GM23338 (cell line): ENCODE measurements around the gene SERPINA1. TPM values are rescaled to one million over a fixed set of nuclear protein-coding genes. Genes with fewer than 3 reads are reported as not detected.

Source experiments
- ATAC-seq: fragments of 200-7000 bp; cut with Tn5 transposase; 3 replicates; pipeline ENCODE4 v1.9.1; 2020
- DNase-seq: peaks from one replicate; pipeline ENCODE4 v3.0.0-alpha.2; 2015; ENCODE audit warnings: low spot score
- H2AFZ ChIP-seq: fragments of 200-600 bp; sonication (generic); 2 replicates; pipeline ENCODE4 v1.8.0; 2016; ENCODE audit warnings: antibody characterized with exemption, mild to moderate bottlenecking, moderate library complexity
- H3F3A ChIP-seq: fragments of 200-600 bp; sonication (generic); replicated peaks from 2 replicates; pipeline ENCODE4 v1.8.0; 2017; ENCODE audit warnings: antibody characterized with exemption, mixed run types, low read depth
- H3K27ac ChIP-seq: fragments of 200-600 bp; sonication (generic); 2 replicates; pipeline ENCODE4 v1.6.1; 2016; ENCODE audit warnings: low read depth
- H3K27me3 ChIP-seq: fragments of 200-600 bp; sonication (generic); 2 replicates; pipeline ENCODE4 v1.8.0; 2016; ENCODE audit warnings: mild to moderate bottlenecking, mixed run types, moderate library complexity; ENCODE audit not compliant: insufficient read depth
- H3K36me3 ChIP-seq: fragments of 200-600 bp; sonication (generic); 2 replicates; pipeline ENCODE4 v1.8.0; 2016; ENCODE audit warnings: mild to moderate bottlenecking; ENCODE audit not compliant: insufficient read depth
- H3K4me1 ChIP-seq: fragments of 200-600 bp; sonication (generic); 2 replicates; pipeline ENCODE4 v1.8.0; 2016; ENCODE audit warnings: mild to moderate bottlenecking, moderate library complexity; ENCODE audit not compliant: insufficient read depth
- H3K4me2 ChIP-seq: fragments of 200-600 bp; sonication (generic); 2 replicates; pipeline ENCODE4 v1.7.1; 2017; ENCODE audit warnings: mixed run types
- H3K4me3 ChIP-seq: fragments of 200-600 bp; sonication (generic); 2 replicates; pipeline ENCODE4 v1.6.1; 2016; ENCODE audit warnings: mixed run types
- H3K79me2 ChIP-seq: fragments of 200-600 bp; sonication (generic); replicated peaks from 2 replicates; pipeline ENCODE4 v1.8.0; 2017; ENCODE audit warnings: mild to moderate bottlenecking; ENCODE audit not compliant: insufficient read depth
- H3K9me2 ChIP-seq: fragments of 200-600 bp; sonication (generic); 2 replicates; pipeline ENCODE4 v1.8.0; 2017; ENCODE audit not compliant: insufficient read depth
- H4K20me1 ChIP-seq: fragments of 200-600 bp; sonication (generic); replicated peaks from 2 replicates; pipeline ENCODE4 v1.8.0; 2017; ENCODE audit warnings: mild to moderate bottlenecking; ENCODE audit not compliant: insufficient read depth
- H3K27ac Mint-ChIP-seq: 2 replicates; pipeline ENCODE4 v1.8.0; 2020; ENCODE audit warnings: inconsistent platforms, mild to moderate bottlenecking, moderate library complexity, mixed read lengths
- H3K27me3 Mint-ChIP-seq: 3 replicates; pipeline ENCODE4 v1.8.0; 2022; ENCODE audit warnings: low read depth, mild to moderate bottlenecking, moderate library complexity, mixed read lengths, inconsistent platforms; ENCODE audit not compliant: insufficient read depth, poor library complexity
- H3K36me3 Mint-ChIP-seq: 3 replicates; pipeline ENCODE4 v1.8.0; 2021; ENCODE audit warnings: low read depth, mild to moderate bottlenecking, inconsistent platforms, moderate library complexity, mixed read lengths
- H3K4me1 Mint-ChIP-seq: 3 replicates; pipeline ENCODE4 v1.8.0; 2020; ENCODE audit warnings: mild to moderate bottlenecking, inconsistent platforms, mixed read lengths
- H3K4me3 Mint-ChIP-seq: 3 replicates; pipeline ENCODE4 v1.8.0; 2021; ENCODE audit warnings: moderate library complexity, mild to moderate bottlenecking, inconsistent platforms, mixed read lengths
- H3K9me3 Mint-ChIP-seq: 3 replicates; pipeline ENCODE4 v1.8.0; 2020; ENCODE audit warnings: moderate library complexity, mild to moderate bottlenecking, inconsistent platforms, mixed read lengths
- JUNB ChIP-seq: IDR thresholded peaks from one replicate; pipeline ENCODE4 v1.6.1; 2016; ENCODE audit warnings: antibody characterized with exemption; ENCODE audit not compliant: unreplicated experiment
- STAT1 ChIP-seq: IDR thresholded peaks from one replicate; pipeline ENCODE4 v1.6.1; 2016; ENCODE audit warnings: antibody characterized with exemption; ENCODE audit not compliant: unreplicated experiment
- ZNF331 ChIP-seq: fragments of 250-450 bp; sonication (Bioruptor Pico); IDR thresholded peaks from 2 replicates; pipeline ENCODE4 v1.5.0; 2020; ENCODE audit warnings: low read depth, mild to moderate bottlenecking, moderate library complexity
- ZNF462 ChIP-seq: fragments of 250-450 bp; sonication (Bioruptor Pico); IDR thresholded peaks from 2 replicates; pipeline ENCODE4 v1.5.0; 2020; ENCODE audit warnings: mild to moderate bottlenecking, moderate library complexity
- polyA plus RNA-seq: library from polyadenylated mRNA; unstranded; fragments of >200 nt; fragmentation: Nextera tagmentation; extraction: Ambion mirVana; gene quantifications from 2 replicates; pipeline ENCODE4 v1.2.1, GENCODE V29; 2016
- total RNA-seq: library from RNA; depleted of rRNA; stranded (reverse); fragments of >200 nt; shearing (Covaris generic); gene quantifications from 2 replicates; pipeline ENCODE4 v1.2.3, GENCODE V29; 2014

SERPINA1 gene
- total and polyA plus RNA-seq, 2 experiments from 2014 or later: not detected

GRCh38 chr14:94373708-94374107 is 14.7 kb downstream of the SERPINA1 start:
- H3K4me2 ChIP-seq: no peak overlapping the region
- H3K79me2 ChIP-seq: no peaks in the 10 kb centered on the region
- H4K20me1 ChIP-seq: no peaks in the 10 kb centered on the region
- H3K27ac ChIP-seq: no peak overlapping the region
- Mint-ChIP-seq H3K9me3 (no peaks in the 10 kb centered on the region; the same call in 2 of the 3 replicates), H3K27me3 (peaks cover 16% of the 10 kb centered on the region), H3K36me3 (no peaks in the 10 kb centered on the region; the same call in 2 of the 3 replicates), H3K4me3 (no peak overlapping the region), H3K27ac (no peak overlapping the region), H3K4me1 (peaks cover 20% of the 10 kb centered on the region)
- H3K27me3 ChIP-seq: no peaks in the 10 kb centered on the region
- ATAC-seq (no peak), DNase-seq (no peak)
- TF ChIP-seq JUNB (no peak), STAT1 (no peak), ZNF462 (CRISPR knock-in tag) (no peak)
- peaks cover 9% of the 10 kb centered on the region for H3K4me1 ChIP-seq
- no peaks in the 10 kb centered on the region for H3K9me2 ChIP-seq
- no peak overlapping the region for H3K4me3 ChIP-seq
- no peaks in the 10 kb centered on the region for H3K36me3 ChIP-seq
- H2AFZ ChIP-seq: no peak overlapping the region
- H3F3A ChIP-seq: no peaks in the 10 kb centered on the region

- Histone ChIP-seq H3K9me2 (no peaks in the 10 kb centered on the region), H3K79me2 (no peaks in the 10 kb centered on the region), H3K4me2 (no peak overlapping the region), H4K20me1 (no peaks in the 10 kb centered on the region), H3K4me3 (no peak overlapping the region), H2AFZ (no peak overlapping the region; the same call in 1 of the 2 replicates), H3K27me3 (no peaks in the 10 kb centered on the region), H3K36me3 (no peaks in the 10 kb centered on the region), H3F3A (no peaks in the 10 kb centered on the region), H3K27ac (no peak overlapping the region), H3K4me1 (peaks cover 9% of the 10 kb centered on the region)
- DNase-seq (peak; percentile 82), ATAC-seq (peak; percentile 45)
- no peak overlapping the region for H3K4me3 Mint-ChIP-seq
- peaks cover 20% of the 10 kb centered on the region for H3K4me1 Mint-ChIP-seq
- H3K36me3 Mint-ChIP-seq: no peaks in the 10 kb centered on the region; the same call in 2 of the 3 replicates
- peaks cover 13% of the 10 kb centered on the region for H3K27me3 Mint-ChIP-seq
- H3K9me3 Mint-ChIP-seq: no peaks in the 10 kb centered on the region
- H3K27ac Mint-ChIP-seq: no peak overlapping the region
- TF ChIP-seq ZNF331 (CRISPR knock-in tag) (no peak), STAT1 (no peak), ZNF462 (CRISPR knock-in tag) (peak; percentile 44; the same call in 1 of the 2 replicates)
Observed at GRCh38 chr14:94372021-94372605, 16.3 kb downstream of the SERPINA1 start.
